G401.6 (cell line): ENCODE measurements around the gene BEX3.
"Not testable (repeated sequence)": the region's sequence is repeated elsewhere in the genome, so short reads cannot be mapped to it uniquely, and the experiment has no call there.

ENCODE experiments used
- FAIRE-seq: peaks from 2 replicates; lab custom pipeline; 2012; peaks lifted over from hg19 to GRCh38; lab: Jason Lieb, UNC

BEX3 gene

DNA sequence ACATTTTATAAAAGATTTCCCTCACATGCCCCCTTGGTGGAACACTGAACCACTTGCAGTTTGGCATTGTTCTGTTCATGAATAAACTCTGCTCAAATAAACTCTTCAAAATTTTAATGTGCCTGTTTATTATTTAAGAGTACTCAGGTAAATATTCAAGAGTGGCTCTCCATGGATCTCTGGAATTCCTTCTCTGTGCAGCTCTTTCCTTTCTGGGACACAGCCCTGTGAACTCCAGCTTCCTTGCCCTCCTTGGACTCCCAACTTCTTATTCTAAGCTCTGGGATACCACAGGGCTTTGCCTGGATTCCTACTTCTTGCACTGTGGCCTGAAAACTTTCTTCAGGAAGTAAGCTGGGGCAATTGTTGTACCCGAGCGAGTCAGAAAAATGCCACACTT lies 8.3 kb downstream of the BEX3 start:
- FAIRE-seq, result no peak

DNA sequence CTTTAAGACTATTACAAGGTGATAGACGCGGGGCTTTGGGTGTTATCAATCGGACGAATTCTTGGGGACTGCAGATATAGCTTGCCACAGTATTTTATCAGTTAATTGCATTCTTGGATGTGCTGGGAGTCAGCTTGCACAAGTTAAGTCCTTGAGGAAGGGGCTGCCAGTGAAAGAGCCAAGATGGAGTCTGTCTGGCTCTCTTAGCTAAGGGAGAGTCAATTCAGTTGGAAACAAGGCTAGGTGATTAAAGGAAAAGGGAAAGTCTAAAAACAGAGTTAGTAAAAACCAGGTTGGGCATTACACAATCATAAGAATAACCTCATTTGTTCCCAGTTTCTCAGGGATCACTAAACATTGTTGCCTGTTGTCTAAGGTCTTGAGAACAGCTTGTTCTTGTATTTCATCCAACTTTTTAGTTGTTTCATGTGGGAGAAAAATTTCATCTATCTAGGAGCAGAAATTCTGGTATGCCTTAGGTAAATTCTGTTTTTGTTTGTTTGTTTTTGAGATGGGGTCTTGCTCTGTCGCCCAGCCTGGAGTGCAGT lies 9.0 kb downstream of the BEX3 start:
- FAIRE-seq, result not testable (repeated sequence)

DNA sequence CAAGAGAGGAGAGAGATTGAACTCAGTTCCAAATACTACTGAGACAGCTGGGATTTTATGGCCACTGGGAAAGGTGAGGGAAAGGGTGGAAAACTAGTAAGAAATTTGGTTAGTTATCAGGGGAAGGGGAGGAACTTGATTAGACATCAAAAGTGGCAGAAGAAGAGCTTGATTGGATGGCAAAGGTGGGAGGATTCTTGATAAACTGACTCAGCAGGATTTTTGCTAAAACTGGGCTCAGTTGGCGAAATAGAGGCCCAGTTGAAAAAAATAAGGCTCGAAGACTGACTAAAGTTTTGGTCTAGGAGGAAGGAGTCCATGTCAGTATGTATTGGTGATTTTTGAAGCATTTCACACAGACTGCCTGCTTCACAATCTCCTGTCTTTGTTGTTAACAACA lies 10.0 kb downstream of the BEX3 start:
- FAIRE-seq, result no peak

DNA sequence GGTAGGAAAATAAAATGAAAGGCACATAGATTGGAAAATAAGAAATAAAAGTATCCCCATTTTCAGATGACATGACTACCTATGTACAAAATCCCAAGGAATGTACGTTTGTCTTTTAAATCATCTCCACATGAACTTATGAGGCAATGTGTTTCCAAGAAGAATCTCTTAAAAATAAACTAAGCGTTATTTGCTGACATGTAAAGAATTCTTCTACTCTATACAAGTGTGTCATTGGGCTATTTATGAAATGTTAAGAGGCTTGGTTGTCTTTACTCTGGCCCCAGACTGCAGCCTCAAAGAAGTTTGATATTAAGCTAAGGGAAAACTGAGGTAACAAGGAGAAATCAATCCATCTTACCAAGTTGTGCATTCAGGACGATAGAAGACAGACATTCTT lies 17.1 kb downstream of the BEX3 start:
- no peak for FAIRE-seq

DNA sequence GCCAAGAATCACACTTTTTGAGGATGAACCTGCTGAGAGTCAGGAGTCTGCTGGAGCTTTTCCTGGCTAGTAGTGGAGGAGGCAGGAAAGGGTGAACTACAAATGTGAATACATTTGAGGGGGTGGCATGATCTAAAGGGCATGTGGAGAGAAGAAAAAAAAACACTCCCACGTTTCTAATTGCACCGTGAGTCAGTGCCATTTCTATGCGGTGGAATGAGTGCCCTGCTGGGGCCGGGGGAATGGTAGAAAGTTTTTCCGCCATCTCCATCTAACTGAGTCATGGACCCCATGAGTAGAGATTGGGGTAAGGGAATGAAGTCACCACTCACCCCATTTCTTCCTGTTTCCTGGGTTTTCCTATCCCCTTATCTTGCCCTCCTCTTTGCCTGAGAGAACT lies 19.8 kb downstream of the BEX3 start:
- no peak for FAIRE-seq

DNA sequence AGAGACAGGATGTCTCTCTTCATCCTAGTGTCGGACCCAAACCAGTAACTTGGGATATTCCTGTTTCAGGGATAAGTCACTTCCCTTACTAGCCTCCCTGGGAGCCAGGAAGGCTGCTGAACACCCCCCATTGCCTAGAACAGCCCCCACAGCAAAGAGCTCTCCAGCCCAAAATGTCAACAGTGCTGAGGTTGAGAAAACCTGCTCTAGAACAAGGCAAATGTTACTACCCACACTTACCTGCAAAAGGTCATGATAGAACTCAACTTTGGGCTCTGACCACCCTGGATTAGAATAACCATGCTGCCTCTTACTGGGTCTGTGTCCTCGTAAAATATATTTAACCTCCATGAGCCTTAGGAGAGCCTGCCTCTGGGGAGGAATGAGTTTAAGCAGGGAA lies 20.3 kb downstream of the BEX3 start:
- no peak for FAIRE-seq

DNA sequence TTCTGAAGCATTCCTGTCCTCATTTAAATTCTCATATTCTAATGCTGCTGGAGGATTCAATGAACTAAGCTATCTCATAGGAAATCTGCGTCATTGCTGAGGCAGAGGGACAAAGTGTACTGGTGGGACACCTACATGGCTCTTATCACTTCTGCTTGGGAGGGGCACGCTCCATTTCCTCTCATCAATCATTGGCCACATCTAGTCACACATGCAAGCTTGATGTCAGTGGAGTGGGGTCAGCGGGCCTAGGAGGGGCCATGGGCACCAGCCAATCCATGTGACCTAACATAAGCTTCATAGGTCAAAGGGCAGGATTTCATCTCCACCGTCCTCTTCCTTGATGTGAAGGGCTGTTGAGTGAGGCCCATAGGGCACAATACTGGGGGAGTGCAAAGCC lies 21.4 kb downstream of the BEX3 start:
- no peak for FAIRE-seq

DNA sequence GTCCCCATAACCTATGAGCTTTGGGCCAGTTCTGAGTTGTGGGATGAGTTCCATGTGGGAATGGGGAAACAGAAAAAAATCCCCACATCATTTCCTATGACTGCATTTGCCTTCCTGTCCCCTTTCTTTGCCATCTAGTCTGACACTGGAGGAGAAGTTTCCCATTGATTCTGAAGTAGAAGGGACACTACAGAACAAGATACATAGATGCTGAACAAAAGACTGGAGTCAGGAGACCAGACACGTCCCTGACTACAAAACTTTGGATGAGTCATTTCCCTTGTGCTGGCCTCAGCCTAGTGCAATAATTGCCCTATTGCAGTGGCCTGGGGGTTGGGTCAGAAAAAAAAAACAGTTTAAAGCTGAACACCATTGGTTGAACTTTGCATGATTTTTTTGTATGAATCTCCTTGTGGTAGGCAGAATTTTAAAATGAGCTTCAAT lies 22.1 kb downstream of the BEX3 start:
- FAIRE-seq, result no peak

DNA sequence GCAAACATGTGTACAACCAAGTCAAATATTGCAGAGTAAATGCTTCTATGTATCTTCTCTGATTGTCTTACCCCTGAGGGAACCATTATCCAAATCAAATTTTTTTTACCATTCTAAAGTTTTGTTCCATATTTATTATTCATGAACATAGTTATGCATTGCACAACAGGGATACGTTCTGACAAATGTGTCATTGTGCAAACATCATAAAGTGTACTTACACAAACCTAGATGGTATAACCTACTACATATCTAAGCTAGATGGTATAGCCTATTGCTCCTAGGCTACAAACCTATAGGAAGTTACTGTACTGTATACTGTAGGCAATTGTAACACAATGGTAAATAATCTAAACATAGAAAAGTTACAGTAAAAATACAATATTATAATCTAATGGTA lies 23.4 kb downstream of the BEX3 start:
- FAIRE-seq, result no peak

DNA sequence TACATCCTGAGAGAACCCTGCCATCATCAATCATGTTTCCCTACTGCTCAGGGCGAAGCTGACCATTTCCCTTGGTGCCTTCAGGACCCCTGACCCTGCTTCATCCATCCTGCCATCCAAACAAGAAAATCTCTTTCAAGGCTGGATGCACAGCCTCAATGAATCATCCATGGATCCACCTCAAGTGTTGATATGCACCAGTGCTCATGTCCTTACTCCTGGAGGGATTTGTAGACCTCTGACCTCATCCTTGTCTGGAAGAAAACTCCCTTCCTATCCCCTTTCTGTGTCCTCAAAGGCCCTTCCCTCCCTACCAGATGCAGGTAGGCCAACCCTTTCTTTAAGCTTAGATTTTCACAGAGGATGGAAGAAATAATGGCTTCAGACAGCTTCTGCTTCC lies 24.6 kb downstream of the BEX3 start:
- no peak for FAIRE-seq

DNA sequence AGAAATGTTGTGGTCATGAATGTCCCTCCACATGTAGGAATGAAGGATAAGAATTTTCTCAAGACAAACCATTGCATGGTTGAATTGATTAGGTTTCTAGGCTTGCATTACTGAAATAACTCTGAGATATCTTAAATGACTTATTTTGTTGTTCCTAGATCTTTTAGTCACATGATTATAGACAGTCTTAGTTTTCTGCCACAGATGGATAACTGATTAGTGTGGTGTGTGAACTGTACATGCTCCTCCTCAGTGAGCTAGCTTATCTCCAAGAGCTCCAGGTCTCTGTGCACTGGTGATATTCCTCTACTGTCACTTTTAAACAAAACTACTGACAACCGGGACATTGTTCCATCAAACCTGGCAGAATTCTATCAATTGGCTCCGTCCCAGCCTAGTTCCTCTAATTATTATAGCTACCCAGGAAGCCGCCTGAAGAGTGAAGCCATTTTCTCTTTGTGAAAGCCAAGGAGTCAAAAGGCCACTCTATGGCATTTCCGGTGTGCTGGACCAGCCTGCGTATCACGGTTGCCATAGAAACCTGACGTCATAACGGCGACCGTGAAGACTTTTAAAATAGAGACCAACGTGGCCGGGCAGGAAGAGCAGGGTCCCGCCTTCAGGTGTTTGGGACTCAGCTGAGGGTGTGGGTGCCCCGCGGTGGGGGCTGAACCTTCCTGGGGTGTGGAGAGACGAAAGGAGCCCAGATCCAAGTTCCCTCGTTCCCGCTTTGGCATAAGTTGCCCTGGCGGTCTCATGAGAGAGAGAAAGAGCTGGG lies 28.1 kb downstream of the BEX3 start:
- FAIRE-seq, result no peak

DNA sequence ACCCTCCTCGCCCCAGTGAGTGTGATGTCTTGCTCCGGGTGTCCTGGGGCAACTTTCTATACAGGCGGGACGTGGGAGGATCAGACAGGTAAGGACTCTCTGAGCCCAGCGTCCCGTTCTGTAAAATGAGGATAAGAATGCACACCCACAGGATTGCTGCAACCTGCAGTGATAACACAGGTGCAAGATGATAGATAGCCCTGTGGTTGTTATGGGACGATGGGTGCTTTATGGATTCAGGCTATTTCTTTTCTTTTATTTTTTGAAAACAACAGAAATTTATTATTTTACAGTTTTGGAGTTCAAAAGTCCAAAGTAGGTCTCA lies 28.6 kb downstream of the BEX3 start:
- no peak for FAIRE-seq

DNA sequence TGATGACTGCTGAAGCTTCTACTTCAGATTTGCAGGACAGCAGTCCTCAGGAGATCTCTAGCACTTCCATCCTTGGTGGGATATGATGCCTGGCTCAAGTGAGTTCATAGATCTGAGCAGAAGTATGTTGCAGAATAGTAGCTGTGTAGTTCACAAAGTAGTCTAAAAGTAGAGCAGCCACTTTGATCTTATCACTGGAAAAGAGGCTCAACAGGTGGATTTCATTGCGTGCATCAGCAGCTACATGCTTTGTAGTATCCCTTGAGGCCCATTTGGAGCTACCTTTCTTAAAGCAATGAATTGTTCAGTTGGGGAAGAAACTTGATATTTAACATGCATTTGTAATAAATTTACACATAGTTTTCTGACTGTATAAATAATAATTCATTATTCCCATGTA lies 29.9 kb downstream of the BEX3 start:
- no peak for FAIRE-seq

DNA sequence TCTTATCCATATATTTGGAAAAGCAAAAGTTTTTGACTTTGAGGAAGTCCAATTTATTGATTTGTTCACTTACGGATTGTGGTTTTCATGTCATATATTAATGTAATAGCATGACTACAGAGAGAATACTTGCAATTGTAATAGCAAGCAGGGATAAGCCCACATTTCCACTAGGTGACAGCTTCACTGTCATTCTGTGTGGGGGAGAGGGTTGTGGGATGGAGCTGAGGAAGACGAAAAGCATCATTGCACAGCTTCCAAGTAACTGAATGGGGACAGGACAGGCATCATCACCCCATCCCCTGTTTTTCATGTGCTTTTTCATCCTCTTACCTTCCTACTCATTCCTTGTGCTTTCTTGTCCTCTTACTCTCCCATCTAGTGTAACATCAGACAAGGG lies 31.4 kb downstream of the BEX3 start:
- no peak for FAIRE-seq

DNA sequence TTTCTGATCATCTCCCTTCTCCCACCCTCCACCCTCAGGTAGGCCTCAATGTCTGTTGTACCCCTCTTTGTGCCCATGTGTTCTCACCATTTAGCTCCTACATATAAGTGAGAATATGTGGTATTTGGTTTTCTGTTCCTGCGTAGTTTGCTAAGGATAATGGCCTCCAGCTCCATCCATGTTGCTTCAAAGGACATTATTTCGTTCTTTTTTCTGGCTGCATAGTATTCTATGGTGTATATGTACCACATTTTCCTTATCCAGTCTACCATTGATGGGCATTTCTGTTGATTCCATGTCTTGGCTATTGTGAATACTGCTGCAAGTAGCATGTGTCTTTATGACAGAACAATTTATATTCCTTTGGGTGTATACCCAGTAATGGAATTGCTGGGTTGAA lies 35.4 kb downstream of the BEX3 start:
- FAIRE-seq, result not testable (repeated sequence)

DNA sequence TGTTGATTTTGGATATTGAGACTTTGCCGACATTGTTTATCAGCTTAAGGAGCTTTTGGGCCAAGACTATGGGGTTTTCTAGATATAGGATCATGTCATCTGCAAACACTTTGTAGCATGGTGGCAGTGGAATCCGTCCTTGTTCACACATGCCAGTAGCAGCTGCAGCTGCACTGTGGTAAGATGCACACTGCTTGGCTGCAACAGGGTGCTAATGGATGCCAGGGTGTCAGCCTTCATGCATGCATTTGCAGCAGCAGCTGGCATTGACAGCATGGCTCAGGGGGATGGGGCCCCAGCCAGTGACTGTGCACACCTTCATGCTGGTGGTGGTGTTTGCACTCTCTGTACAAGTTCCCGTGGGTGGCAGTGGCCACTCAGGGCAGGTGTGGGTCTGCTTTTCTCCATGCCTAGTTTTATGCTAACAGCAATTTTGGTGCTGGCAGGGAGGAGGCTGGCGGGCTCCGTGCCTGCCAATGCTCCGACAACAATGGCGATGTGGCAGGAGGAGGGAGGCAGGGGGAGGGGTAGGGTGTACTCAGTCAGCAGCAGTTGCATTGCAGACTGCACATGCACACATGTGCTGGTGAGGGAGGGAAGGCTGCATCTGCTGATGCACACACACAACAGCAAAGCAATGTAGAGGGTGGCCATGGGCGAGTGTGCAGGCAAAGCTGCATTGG lies 37.5 kb downstream of the BEX3 start:
- FAIRE-seq, result no peak

DNA sequence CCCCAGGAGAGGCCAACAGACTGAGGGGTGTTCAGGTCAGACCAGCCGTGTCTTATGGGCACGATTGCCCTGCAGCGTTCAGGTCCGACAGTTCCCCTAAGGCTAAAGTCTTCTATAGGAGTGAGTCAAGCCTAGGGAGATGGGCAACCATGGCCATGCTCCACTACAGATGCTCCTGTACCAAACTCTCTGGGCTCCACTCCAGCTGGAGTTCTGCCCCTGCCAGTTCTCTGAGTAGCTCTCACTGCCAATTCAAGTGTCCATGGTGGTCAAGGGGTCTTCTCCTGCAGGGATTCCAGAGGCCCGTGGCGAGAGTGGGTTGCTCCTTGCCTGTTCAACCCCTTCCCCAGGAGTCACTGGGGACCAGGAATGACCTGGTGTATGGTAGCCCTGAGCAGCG lies 38.2 kb downstream of the BEX3 start:
- no peak for FAIRE-seq

DNA sequence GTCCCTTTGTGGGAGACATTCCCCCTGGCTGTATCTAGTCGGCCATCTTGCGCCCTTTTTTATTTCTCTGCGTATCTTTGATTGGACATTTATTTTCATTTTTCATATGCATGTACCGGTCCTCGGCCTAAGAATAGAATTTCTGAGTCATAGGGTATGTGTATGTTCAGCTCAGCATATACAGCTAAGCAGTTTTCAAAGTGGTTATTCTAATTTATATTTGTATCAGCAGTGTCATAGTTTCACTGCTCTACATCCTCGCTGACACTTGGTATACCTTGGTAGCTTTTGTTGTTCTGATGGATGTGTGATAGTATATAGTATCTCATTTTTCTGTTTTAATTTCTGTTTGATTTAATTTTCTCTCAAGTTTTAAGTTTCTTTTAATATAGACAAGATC lies 38.7 kb downstream of the BEX3 start:
- FAIRE-seq, result no peak

DNA sequence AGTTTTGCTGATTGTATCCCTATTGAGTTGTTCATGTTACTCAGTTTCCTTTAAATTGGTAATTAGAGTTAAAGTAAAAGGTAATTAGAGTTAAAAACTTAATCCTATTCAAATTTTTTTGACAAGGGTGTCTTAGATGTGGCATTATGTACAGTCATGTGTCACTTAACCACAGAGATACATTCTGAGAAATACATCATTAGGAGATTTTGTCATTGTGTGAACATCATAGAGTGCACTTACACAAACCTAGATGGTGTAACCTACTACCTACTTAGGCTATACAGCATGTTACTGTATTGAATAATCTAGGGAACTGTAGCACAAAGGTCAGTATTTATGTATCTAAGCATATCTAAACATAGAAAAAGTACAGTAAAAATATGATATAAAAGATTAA lies 39.2 kb downstream of the BEX3 start:
- no peak for FAIRE-seq

DNA sequence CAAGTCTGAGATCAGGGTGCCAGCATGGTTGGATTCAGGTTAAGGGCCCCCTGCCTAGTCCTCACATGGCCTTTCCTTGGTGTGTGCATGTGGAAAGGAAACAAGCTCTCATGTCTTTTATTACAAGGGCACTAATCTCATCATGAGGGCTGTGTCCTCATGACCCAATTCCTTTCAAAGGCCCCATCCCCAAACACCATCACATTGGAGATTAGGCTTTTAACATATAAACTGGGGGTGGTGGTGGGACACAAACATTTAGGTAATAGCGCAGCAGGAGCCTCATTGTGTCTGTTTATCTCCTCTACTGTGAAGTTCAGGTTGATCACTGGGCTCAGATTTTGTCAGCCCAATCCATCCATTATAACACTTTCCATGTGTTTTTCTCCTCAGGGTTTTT lies 41.0 kb downstream of the BEX3 start:
- FAIRE-seq, result no peak

DNA sequence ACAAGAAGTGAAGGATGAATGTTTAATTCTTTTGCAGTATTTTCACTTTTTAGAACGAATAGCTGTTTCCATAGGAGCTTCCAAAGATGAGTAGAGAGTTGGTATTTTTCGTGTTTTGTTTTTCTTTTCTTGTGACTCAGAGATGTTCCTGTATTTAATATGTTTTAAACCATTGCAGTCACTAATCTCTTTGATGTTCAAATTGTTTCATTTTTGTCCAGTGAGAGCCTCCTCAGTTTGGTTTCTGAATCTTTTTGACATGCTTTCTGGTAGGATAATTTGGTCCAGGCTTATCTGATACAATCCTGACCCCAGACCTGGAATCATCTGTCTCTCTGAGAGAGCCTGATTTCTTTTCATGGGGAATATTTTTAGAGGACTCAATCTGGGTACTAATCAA lies 41.6 kb downstream of the BEX3 start:
- no peak for FAIRE-seq

DNA sequence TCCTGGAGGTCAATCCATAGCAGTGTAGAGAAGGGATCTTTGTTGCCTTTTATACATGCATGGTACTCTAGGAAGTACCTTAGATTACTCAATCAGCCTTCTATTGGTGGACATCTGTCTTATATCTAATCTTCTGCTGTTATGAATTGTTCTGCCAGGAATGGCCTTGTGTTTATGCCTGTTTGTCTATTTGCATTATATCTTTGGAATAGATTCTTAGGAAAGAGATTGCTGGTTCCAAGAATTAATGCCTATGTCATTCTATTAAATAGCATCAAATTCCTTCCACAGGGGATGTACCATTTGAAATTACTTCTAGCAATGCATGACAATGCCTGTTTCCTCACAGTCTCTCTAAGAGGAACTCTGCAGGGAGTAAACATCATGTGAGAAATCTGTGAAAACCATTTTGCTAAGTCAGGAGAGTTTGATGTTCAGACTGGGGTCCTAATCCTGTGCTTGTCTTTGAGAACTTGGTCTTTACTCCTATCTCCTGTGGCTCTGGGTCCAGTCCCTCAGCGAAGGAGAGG lies 42.5 kb downstream of the BEX3 start:
- no peak for FAIRE-seq

DNA sequence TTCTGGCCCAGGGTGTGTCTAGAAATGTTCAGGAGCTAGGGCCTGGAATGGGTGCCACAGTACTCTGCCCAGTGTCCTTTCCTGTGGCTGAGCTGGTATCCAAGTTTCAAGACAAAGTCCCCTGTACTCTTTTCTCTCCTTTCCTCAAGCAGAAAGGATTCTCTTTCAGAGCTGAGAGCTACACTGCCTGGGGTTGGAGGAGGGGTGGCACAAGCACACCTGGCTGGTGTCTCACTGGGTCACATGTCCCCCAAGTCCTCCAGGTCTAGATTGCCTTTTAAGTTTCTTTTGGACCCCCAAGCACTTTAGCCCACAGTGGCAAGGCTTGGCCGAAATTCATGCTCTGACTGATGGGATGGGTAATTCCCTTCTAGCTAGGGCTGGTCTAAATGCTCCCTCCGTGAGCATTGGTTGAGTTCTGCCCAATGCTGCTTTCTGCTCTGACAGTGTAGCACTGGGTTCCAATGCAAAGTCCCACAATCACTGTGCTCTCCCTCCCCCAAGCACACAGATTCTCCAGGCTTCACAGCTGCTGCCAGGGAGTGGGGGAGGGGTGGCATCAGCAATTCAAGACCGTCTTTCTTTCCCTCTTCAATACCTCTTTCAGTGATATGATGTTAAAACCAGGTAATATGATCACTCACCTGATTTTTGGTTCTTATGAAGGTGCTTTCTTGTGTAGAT lies 47.8 kb downstream of the BEX3 start:
- no peak for FAIRE-seq
